HG03565 (cell line): ENCODE measurements around the gene EXOC7.
"Not testable (repeated sequence)": the region's sequence is repeated elsewhere in the genome, so short reads cannot be mapped to it uniquely, and the experiment has no call there.

Source experiments
- ATAC-seq: cut with Tn5 transposase; IDR thresholded peaks from one replicate; pipeline ENCODE4 v1.9.1; 2021; ENCODE audit warnings: mild to moderate bottlenecking, moderate library complexity; ENCODE audit not compliant: unreplicated experiment

The EXOC7 gene

GRCh38 chr17:76088868-76089576 is 14.6 kb downstream of the EXOC7 start:
- ATAC-seq: no peak

- no peak for ATAC-seq
Observed at GRCh38 chr17:76088041-76088867, 15.3 kb downstream of the EXOC7 start.

GRCh38 chr17:76087531-76087930 is 16.1 kb downstream of the EXOC7 start:
- ATAC-seq: no peak

GRCh38 chr17:76086384-76086783 is 17.2 kb downstream of the EXOC7 start:
- no peak for ATAC-seq

- no peak for ATAC-seq
Observed at GRCh38 chr17:76085731-76086366, 17.7 kb downstream of the EXOC7 start.

- ATAC-seq: no peak
Observed at GRCh38 chr17:76085066-76085730, 18.4 kb downstream of the EXOC7 start.

GRCh38 chr17:76083536-76084182 is 19.9 kb downstream of the EXOC7 start:
- no peak for ATAC-seq

GRCh38 chr17:76082326-76083251 is 21.0 kb downstream of the EXOC7 start:
- no peak for ATAC-seq

GRCh38 chr17:76081295-76082210 is 22.0 kb downstream of the EXOC7 start:
- no peak for ATAC-seq

- no peak for ATAC-seq
Observed at GRCh38 chr17:76080768-76081287, 22.8 kb downstream of the EXOC7 start.

GRCh38 chr17:76079956-76080767 is 23.4 kb downstream of the EXOC7 start:
- ATAC-seq: no peak

- ATAC-seq: no peak
Observed at GRCh38 chr17:76079535-76079955, 24.0 kb downstream of the EXOC7 start.

- no peak for ATAC-seq
Observed at GRCh38 chr17:76078860-76079534, 24.6 kb downstream of the EXOC7 start, which contains the start of gene ZACN. ZACN (plus strand) TSS chr17:76079182; CDS start chr17:76079265, 83 bp downstream.

GRCh38 chr17:76078370-76078769 is 25.2 kb downstream of the EXOC7 start:
- not testable (repeated sequence) for ATAC-seq

- ATAC-seq: no peak
Observed at GRCh38 chr17:76077584-76078110, 25.9 kb downstream of the EXOC7 start.

- no peak for ATAC-seq
Observed at GRCh38 chr17:76076765-76077583, 26.6 kb downstream of the EXOC7 start.
